ENCODE results near the gene TRAPPC11.
A peak's percentile ranks its signal among the peaks of the same experiment; 100 is the strongest.

DNA sequence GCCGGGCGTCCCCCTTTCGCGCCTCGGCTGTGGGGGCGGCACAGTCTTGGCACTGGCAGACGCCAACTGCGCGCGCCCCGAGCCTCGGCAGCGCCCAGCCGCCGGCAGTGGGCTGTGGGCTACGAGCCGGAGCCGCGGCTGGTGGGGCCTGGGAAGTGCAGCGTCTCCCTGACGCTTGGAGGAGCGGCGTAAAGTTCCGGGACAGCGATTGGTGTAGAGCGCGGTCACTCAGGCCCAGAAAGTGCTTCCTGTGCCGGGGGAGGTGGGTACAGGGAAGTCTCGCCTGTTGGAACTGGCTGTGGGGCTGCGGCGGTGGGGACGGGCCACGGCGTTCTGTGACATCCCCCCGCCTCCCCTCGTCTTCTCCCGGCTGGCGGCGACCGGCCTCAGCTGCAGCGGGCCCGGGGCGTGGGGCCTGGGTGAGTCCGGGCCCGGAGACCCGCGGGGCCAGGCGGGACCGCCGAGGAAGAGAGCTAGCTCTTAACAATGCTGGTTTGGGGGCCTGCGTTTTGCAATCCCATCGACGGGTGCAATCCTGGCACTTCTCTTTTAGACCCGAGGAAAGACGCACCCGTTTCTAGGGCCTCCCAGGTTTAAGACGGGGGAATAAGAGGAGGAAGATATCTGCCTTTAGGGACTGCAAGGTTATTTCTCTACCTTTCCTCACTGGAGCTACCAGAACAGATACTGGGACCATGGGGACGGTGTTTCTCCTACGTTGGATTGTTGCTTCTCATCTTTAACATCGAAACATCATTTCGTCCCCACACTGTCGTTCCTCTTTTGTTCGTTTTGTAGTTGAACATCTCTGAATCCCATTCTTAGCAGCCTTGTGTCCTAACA, at the start of gene TRAPPC11, which contains the start of gene RWDD4:
- TF ChIP-seq, protein P1, sequence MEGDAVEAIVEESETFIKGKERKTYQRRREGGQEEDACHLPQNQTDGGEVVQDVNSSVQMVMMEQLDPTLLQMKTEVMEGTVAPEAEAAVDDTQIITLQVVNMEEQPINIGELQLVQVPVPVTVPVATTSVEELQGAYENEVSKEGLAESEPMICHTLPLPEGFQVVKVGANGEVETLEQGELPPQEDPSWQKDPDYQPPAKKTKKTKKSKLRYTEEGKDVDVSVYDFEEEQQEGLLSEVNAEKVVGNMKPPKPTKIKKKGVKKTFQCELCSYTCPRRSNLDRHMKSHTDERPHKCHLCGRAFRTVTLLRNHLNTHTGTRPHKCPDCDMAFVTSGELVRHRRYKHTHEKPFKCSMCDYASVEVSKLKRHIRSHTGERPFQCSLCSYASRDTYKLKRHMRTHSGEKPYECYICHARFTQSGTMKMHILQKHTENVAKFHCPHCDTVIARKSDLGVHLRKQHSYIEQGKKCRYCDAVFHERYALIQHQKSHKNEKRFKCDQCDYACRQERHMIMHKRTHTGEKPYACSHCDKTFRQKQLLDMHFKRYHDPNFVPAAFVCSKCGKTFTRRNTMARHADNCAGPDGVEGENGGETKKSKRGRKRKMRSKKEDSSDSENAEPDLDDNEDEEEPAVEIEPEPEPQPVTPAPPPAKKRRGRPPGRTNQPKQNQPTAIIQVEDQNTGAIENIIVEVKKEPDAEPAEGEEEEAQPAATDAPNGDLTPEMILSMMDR (IDR thresholded peaks at IDR 0.05), result peak in 2 of 3 donors; percentile 80 to 82
- TF ChIP-seq POLR2A (IDR thresholded peaks at IDR 0.05), result peak; percentile 94
